Measurements from ENCODE around the gene UBE2R2. TPM values are rescaled to one million over a fixed set of nuclear protein-coding genes. Genes with fewer than 3 reads are reported as not detected.

Gene UBE2R2
- total and polyA plus RNA-seq, 2 donors from 2014 or later = 26.1 to 32.2 TPM

GRCh38 chr9:33906769-33907168, 89.8 kb downstream of the UBE2R2 start:
- intact Hi-C loops (cut with DNase I) = no loop called here
- TF ChIP-seq CTCF (IDR thresholded peaks at IDR 0.05; ENCODE audit: borderline replicate concordance, extremely low read depth, insufficient read depth) = no peak
- no peaks in the 10 kb centered on the region for H3K9me3 ChIP-seq (ENCODE audit: control insufficient read depth in 2 of 3, insufficient read depth in 1 of 3, low read length in 3 of 3)
- no peak overlapping the region for H3K27ac ChIP-seq (ENCODE audit: low read depth in 2 of 2, low read length in 2 of 2)
- DNase-seq (no peak), FAIRE-seq (no peak)
- peaks cover 0 to 5% (median 2%) of the 10 kb centered on the region in 3 donors for H3K36me3 ChIP-seq (ENCODE audit: control insufficient read depth in 2 of 3, insufficient read depth in 3 of 3, low read length in 3 of 3)
- no peak overlapping the region for H3K4me3 ChIP-seq (ENCODE audit: low read length in 3 of 3)
- no peaks in the 10 kb centered on the region for H3K27me3 ChIP-seq (ENCODE audit: control insufficient read depth, insufficient read depth, low read length)
- peaks cover 0 to 2% (median 0%) of the 10 kb centered on the region in 3 donors for H3K4me1 ChIP-seq (ENCODE audit: control insufficient read depth in 2 of 3, insufficient read depth in 2 of 3, low read depth in 1 of 3, low read length in 3 of 3)
- no peak overlapping the region for H3K9ac ChIP-seq (ENCODE audit: low read length in 3 of 3)

DNA sequence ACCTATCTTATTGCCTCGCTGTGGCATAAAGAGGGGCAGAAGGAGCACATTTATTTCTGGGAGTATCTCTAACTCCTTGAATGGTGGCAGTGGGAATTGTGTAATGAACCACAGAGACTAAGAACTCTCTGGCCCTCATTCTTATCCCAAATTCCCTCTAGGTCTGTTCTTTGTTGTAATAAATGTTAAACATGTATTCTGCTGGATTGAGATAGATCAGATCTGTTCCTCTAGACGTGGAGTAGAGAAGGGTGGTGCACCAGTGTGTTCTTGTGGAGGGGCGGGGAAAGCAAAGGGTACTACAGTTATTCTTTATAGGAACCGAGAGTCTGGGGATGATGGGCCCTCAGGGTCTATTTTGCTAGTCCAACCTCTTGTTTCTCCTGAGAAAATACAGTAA, 90.4 kb downstream of the UBE2R2 start:
- no peak overlapping the region for H3K9ac ChIP-seq (ENCODE audit: low read length in 3 of 3)
- intact Hi-C loops (cut with DNase I) = no loop called here
- H3K36me3 ChIP-seq (ENCODE audit: control insufficient read depth in 2 of 3, insufficient read depth in 3 of 3, low read length in 3 of 3) = peaks cover 0 to under 1% (median under 1%) of the 10 kb centered on the region in 3 donors
- DNase-seq (no peak), FAIRE-seq (no peak)
- no peak overlapping the region for H3K27ac ChIP-seq (ENCODE audit: low read depth in 2 of 2, low read length in 2 of 2)
- H3K4me3 ChIP-seq (ENCODE audit: low read length in 3 of 3) = no peak overlapping the region
- no peak for TF ChIP-seq CTCF (IDR thresholded peaks at IDR 0.05; ENCODE audit: borderline replicate concordance, extremely low read depth, insufficient read depth)
- no peaks in the 10 kb centered on the region for H3K27me3 ChIP-seq (ENCODE audit: control insufficient read depth, insufficient read depth, low read length)
- peaks cover 0 to 2% (median 0%) of the 10 kb centered on the region in 3 donors for H3K4me1 ChIP-seq (ENCODE audit: control insufficient read depth in 2 of 3, insufficient read depth in 2 of 3, low read depth in 1 of 3, low read length in 3 of 3)
- no peaks in the 10 kb centered on the region for H3K9me3 ChIP-seq (ENCODE audit: control insufficient read depth in 2 of 3, insufficient read depth in 1 of 3, low read length in 3 of 3)

DNA sequence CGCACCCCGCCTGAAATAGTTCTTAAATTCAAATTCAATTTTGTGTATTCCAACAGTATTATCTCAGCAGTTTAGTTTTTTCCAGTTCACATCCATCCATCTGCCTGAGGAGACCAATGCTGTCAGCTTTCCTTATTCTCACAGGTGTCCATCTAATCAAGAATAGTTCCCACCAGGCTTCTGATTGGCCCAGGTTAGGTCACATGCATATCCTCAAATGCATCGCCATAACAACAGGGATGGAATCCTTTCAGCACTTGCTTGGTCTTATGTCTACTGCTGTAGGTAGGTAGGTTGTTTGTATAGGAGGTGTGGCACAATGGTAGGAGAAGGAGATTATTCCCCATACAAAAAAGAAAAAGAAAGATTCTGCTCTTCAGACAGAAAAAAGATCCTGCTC, 91.2 kb downstream of the UBE2R2 start:
- no peak for TF ChIP-seq CTCF (IDR thresholded peaks at IDR 0.05; ENCODE audit: borderline replicate concordance, extremely low read depth, insufficient read depth)
- H3K27me3 ChIP-seq (ENCODE audit: control insufficient read depth, insufficient read depth, low read length) = no peaks in the 10 kb centered on the region
- H3K4me1 ChIP-seq (ENCODE audit: control insufficient read depth in 2 of 3, insufficient read depth in 2 of 3, low read depth in 1 of 3, low read length in 3 of 3) = peaks cover 0 to 2% (median 0%) of the 10 kb centered on the region in 3 donors
- no peak overlapping the region for H3K9ac ChIP-seq (ENCODE audit: low read length in 3 of 3)
- no peaks in the 10 kb centered on the region for H3K36me3 ChIP-seq (ENCODE audit: control insufficient read depth in 2 of 3, insufficient read depth in 3 of 3, low read length in 3 of 3)
- intact Hi-C loops (cut with DNase I) = no loop called here
- no peaks in the 10 kb centered on the region for H3K9me3 ChIP-seq (ENCODE audit: control insufficient read depth in 2 of 3, insufficient read depth in 1 of 3, low read length in 3 of 3)
- DNase-seq (no peak), FAIRE-seq (no peak)
- no peak overlapping the region for H3K4me3 ChIP-seq (ENCODE audit: low read length in 3 of 3)
- H3K27ac ChIP-seq (ENCODE audit: low read depth in 2 of 2, low read length in 2 of 2) = no peak overlapping the region

- no peak for TF ChIP-seq CTCF (IDR thresholded peaks at IDR 0.05; ENCODE audit: borderline replicate concordance, extremely low read depth, insufficient read depth)
- intact Hi-C loops (cut with DNase I) = no loop called here
Observed at GRCh38 chr9:33908749-33909148, 91.8 kb downstream of the UBE2R2 start.

More at GRCh38 chr9:33908749-33909148, 91.8 kb downstream of the UBE2R2 start:
- Histone ChIP-seq H3K9me3 (ENCODE audit: control insufficient read depth in 2 of 3, insufficient read depth in 1 of 3, low read length in 3 of 3) (no peaks in the 10 kb centered on the region), H3K36me3 (ENCODE audit: control insufficient read depth in 2 of 3, insufficient read depth in 3 of 3, low read length in 3 of 3) (peaks cover 0 to 2% (median 2%) of the 10 kb centered on the region in 3 donors), H3K27me3 (ENCODE audit: control insufficient read depth, insufficient read depth, low read length) (no peaks in the 10 kb centered on the region), H3K4me1 (ENCODE audit: control insufficient read depth in 2 of 3, insufficient read depth in 2 of 3, low read depth in 1 of 3, low read length in 3 of 3) (peaks cover 0 to 2% (median 0%) of the 10 kb centered on the region in 3 donors), H3K27ac (ENCODE audit: low read depth in 2 of 2, low read length in 2 of 2) (no peak overlapping the region), H3K9ac (ENCODE audit: low read length in 3 of 3) (no peak overlapping the region), H3K4me3 (ENCODE audit: low read length in 3 of 3) (no peak overlapping the region)
- DNase-seq (no peak), FAIRE-seq (no peak)

All from kidney (tissue), 14 donors.